ENCODE results near the gene RBM42. TPM values are rescaled to one million over a fixed set of nuclear protein-coding genes. Genes with fewer than 3 reads are reported as not detected.
A peak's percentile ranks its signal among the peaks of the same experiment; 100 is the strongest.
"Not testable (repeated sequence)": the region's sequence is repeated elsewhere in the genome, so short reads cannot be mapped to it uniquely, and the experiment has no call there.

Gene RBM42
- total and polyA plus RNA-seq, 8 donors = 18.2 to 38.6 (median 29.9) TPM

DNA sequence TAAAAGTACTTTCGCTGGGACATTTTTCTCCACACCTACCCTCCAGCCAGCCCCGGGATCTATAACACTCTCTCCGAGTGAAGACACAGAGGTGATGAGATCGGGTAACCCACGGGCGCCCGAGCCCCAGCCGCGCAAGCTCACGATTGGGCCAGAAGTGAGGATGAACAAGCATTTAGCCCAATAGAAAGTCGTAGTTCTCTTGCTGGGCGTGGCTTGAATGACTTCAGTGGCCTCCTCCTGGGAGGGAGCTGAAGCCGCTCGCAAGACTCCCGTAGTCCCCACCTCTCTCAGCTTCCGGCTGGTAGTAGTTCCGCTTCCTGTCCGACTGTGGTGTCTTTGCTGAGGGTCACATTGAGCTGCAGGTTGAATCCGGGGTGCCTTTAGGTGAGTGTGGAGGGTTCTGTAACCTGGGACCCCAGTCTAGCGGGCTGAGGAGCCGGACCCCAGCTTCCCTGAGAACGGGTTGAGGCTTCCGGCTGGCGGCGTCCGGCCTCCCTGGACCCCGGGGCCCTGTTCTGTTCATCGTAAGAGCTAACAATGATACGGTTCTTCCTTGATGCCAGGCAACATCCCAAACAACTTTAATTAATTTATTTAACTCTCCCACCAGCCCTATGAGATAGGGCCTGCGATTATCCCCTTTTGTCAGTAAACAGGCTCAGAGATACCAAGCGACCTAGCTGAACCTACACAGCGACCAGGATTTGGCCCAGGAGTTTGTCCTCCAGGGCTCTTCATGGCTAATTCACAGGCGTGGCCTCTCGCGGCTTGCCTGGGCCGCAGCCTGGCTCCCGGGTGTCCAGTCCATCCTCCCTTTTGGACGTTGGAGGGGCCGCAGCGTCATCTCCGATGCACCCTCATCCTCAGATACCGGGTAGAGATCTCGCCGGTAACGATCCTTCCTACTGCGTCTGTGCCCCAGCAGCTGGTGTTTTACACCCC is 19.5 kb downstream of the RBM42 start, which contains the start of gene COX6B1:
COX6B1 (plus strand) TSS at position 307 of the 945 bp plus-strand sequence. CDS start 2,921 bp downstream, outside the sequence.
- DNase-seq = peak; percentile 83 to 95 (median 94)
- WGBS, 2 donors = 0 to 1% methylated on average over 46 of the region's 46 CpGs
- FAIRE-seq = peak; percentile 89
- Histone ChIP-seq H3K4me1 (peaks cover 3 to 12% (median 8%) of the 10 kb centered on the region in 3 donors), H3K9me3 (no peaks in the 10 kb centered on the region), H3K36me3 (peaks cover 0 to 4% (median 3%) of the 10 kb centered on the region in 3 donors), H3K4me3 (peak within 1 kb of the TSS; percentile 52 to 83 (median 72)), H3K27ac (peak within 1 kb of the TSS; percentile 56 to 81 (median 67)), H3K27me3 (no peaks in the 10 kb centered on the region)
- TF ChIP-seq, protein P1, sequence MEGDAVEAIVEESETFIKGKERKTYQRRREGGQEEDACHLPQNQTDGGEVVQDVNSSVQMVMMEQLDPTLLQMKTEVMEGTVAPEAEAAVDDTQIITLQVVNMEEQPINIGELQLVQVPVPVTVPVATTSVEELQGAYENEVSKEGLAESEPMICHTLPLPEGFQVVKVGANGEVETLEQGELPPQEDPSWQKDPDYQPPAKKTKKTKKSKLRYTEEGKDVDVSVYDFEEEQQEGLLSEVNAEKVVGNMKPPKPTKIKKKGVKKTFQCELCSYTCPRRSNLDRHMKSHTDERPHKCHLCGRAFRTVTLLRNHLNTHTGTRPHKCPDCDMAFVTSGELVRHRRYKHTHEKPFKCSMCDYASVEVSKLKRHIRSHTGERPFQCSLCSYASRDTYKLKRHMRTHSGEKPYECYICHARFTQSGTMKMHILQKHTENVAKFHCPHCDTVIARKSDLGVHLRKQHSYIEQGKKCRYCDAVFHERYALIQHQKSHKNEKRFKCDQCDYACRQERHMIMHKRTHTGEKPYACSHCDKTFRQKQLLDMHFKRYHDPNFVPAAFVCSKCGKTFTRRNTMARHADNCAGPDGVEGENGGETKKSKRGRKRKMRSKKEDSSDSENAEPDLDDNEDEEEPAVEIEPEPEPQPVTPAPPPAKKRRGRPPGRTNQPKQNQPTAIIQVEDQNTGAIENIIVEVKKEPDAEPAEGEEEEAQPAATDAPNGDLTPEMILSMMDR (IDR thresholded peaks at IDR 0.05) = no peak
- peak; percentile 47 to 78 (median 72) for ATAC-seq
- intact Hi-C loops (cut with DNase I) = no loop called here

GRCh38 chr19:35650581-35650980 is 21.7 kb downstream of the RBM42 start:
- ATAC-seq = no peak
- WGBS, 2 donors = 79% methylated on average over 9 of the region's 9 CpGs

DNA sequence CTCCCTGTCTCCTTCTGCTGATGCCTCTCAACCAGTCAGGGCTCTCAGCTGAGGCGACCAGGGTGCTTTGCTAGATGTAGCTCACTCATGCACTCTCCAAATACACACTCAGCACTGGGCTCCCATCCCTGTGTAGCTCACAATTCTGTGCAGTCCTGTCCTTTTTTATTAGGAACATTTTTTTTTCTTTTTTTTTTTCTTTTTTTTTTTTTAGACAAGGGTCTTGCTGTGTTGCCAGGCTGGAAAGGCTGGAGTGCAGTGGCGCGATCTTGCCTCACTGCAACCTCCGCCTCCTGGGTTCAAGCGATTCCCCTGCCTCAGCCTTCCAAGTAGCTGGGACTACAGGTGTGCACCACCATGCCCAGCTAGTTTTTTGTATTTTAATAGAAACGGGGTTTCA is 26.0 kb downstream of the RBM42 start:
- H3K27me3 ChIP-seq; H3K27ac ChIP-seq; H3K4me3 ChIP-seq; ATAC-seq; H3K4me1 ChIP-seq; intact Hi-C loops (cut with DNase I); DNase-seq; H3K9me3 ChIP-seq; FAIRE-seq: not testable (repeated sequence)
- WGBS, 2 donors = 93 to 95% methylated on average over 6 of the region's 6 CpGs
- H3K36me3 ChIP-seq = peaks cover 3 to 60% (median 5%) of the 10 kb centered on the region in 3 donors

More at GRCh38 chr19:35650581-35650980, 21.7 kb downstream of the RBM42 start:
- Histone ChIP-seq H3K4me3 (no peak overlapping the region), H3K4me1 (peaks cover 0 to 12% (median 8%) of the 10 kb centered on the region in 3 donors), H3K27ac (no peak overlapping the region), H3K9me3 (no peaks in the 10 kb centered on the region), H3K36me3 (peaks cover 3 to 24% (median 5%) of the 10 kb centered on the region in 3 donors), H3K27me3 (no peaks in the 10 kb centered on the region)
- TF ChIP-seq, protein P1 (IDR thresholded peaks at IDR 0.05) = no peak
- intact Hi-C loops (cut with DNase I) = no loop called here
- FAIRE-seq (no peak), DNase-seq (no peak)

- FAIRE-seq (no peak), DNase-seq (no peak), ATAC-seq (no peak)
- no peaks in the 10 kb centered on the region for H3K4me1 ChIP-seq
- H3K4me3 ChIP-seq = no peak overlapping the region
- H3K36me3 ChIP-seq = peaks cover 3 to 65% (median 5%) of the 10 kb centered on the region in 3 donors
- 95 to 96% methylated on average over 4 of the region's 4 CpGs for WGBS, 2 donors
- no peaks in the 10 kb centered on the region for H3K27me3 ChIP-seq
- TF ChIP-seq, protein P1 (IDR thresholded peaks at IDR 0.05) = no peak
- intact Hi-C loops (cut with DNase I) = no loop called here
- no peak overlapping the region for H3K27ac ChIP-seq
- H3K9me3 ChIP-seq = no peaks in the 10 kb centered on the region
Observed at GRCh38 chr19:35655600-35655999, 26.8 kb downstream of the RBM42 start.

- 94 to 96% methylated on average over 6 of the region's 6 CpGs for WGBS, 2 donors
- FAIRE-seq = no peak
- peaks cover 3 to 62% (median 5%) of the 10 kb centered on the region in 3 donors for H3K36me3 ChIP-seq
Observed at GRCh38 chr19:35656700-35657099, 27.9 kb downstream of the RBM42 start.

More at GRCh38 chr19:35656700-35657099, 27.9 kb downstream of the RBM42 start:
- Histone ChIP-seq H3K27me3 (no peaks in the 10 kb centered on the region), H3K27ac (no peak overlapping the region), H3K4me1 (no peaks in the 10 kb centered on the region), H3K9me3 (no peaks in the 10 kb centered on the region), H3K4me3 (no peak overlapping the region)
- intact Hi-C loops (cut with DNase I) = no loop called here
- no peak for DNase-seq
- no peak for ATAC-seq
- TF ChIP-seq, protein P1 (IDR thresholded peaks at IDR 0.05) = no peak
